Central memory CD4-positive, alpha-beta T cell (primary cell): ENCODE measurements around the gene DHX58.
"Not testable (repeated sequence)": the region's sequence is repeated elsewhere in the genome, so short reads cannot be mapped to it uniquely, and the experiment has no call there.

Experiments used
- DNase-seq: peaks from one replicate; pipeline ENCODE4 v3.0.0; 2022
- total RNA-seq, 3 experiments: gene quantifications; one replicate each; lab custom pipeline; 2026; lab: John Stamatoyannopoulos, UW

DHX58 gene
- 5.3 to 37.2 (median 33.5) reads per million in 3 experiments for total RNA-seq

GRCh38 chr17:42112552-42113176 is at the start of gene DHX58:
DHX58 (minus strand) TSS chr17:42112714; CDS start chr17:42111892, 822 bp downstream.
- peak; percentile 79 for DNase-seq

GRCh38 chr17:42160531-42160910 is 48.0 kb upstream of the DHX58 start:
- no peak for DNase-seq

GRCh38 chr17:42159796-42160530 is 47.4 kb upstream of the DHX58 start:
- no peak for DNase-seq

GRCh38 chr17:42155614-42156045 is 43.1 kb upstream of the DHX58 start:
- no peak for DNase-seq

GRCh38 chr17:42153919-42154742 is 41.6 kb upstream of the DHX58 start:
- DNase-seq: no peak

- no peak for DNase-seq
Observed at GRCh38 chr17:42146911-42147607, 34.5 kb upstream of the DHX58 start.

GRCh38 chr17:42143138-42143537 is 30.6 kb upstream of the DHX58 start:
- DNase-seq: not testable (repeated sequence)

- DNase-seq: no peak
Observed at GRCh38 chr17:42142371-42142896, 29.9 kb upstream of the DHX58 start.

GRCh38 chr17:42141382-42141781 is 28.9 kb upstream of the DHX58 start:
- DNase-seq: no peak

- DNase-seq: not testable (repeated sequence)
Observed at GRCh38 chr17:42140690-42141089, 28.2 kb upstream of the DHX58 start.

GRCh38 chr17:42138749-42139492 is 26.4 kb upstream of the DHX58 start:
- DNase-seq: no peak

GRCh38 chr17:42136654-42137051 is 24.1 kb upstream of the DHX58 start:
- no peak for DNase-seq

- DNase-seq: no peak
Observed at GRCh38 chr17:42135664-42136653, 23.4 kb upstream of the DHX58 start.

- no peak for DNase-seq
Observed at GRCh38 chr17:42135151-42135550, 22.6 kb upstream of the DHX58 start.

GRCh38 chr17:42133461-42134041 is 21.0 kb upstream of the DHX58 start:
- no peak for DNase-seq

- no peak for DNase-seq
Observed at GRCh38 chr17:42132941-42133340, 20.4 kb upstream of the DHX58 start.

- no peak for DNase-seq
Observed at GRCh38 chr17:42131981-42132432, 19.5 kb upstream of the DHX58 start.

- no peak for DNase-seq
Observed at GRCh38 chr17:42131232-42131631, 18.7 kb upstream of the DHX58 start.

- DNase-seq: no peak
Observed at GRCh38 chr17:42130310-42130936, 17.9 kb upstream of the DHX58 start.
